ENCODE measurements around the gene GALNT16.

GRCh38 chr14:69398053-69398817, 138.3 kb downstream of the GALNT16 start, which contains the start of the genes ERH and SLC39A9:
- TF ChIP-seq POLR2AphosphoS5 (IDR thresholded peaks at IDR 0.05; ENCODE audit: borderline replicate concordance, low read depth, low read length), result peak; percentile 81
- TF ChIP-seq EZH2 (IDR thresholded peaks at IDR 0.05), result no peak
- no peak for TF ChIP-seq FOXP2 (optimal IDR thresholded peaks at IDR 0.05; ENCODE audit: control extremely low read depth, extremely low read length, insufficient read depth)

All from SK-N-MC (cell line).